ENCODE measurements around the gene IGFBP1. TPM values are rescaled to one million over a fixed set of nuclear protein-coding genes. Genes with fewer than 3 reads are reported as not detected.

IGFBP1 gene
- total and polyA plus RNA-seq, 2 of the 13 experiments (the other 11 are each of a cell fraction or from before 2014, with no cell fraction given): 5.4 to 885 TPM

DNA sequence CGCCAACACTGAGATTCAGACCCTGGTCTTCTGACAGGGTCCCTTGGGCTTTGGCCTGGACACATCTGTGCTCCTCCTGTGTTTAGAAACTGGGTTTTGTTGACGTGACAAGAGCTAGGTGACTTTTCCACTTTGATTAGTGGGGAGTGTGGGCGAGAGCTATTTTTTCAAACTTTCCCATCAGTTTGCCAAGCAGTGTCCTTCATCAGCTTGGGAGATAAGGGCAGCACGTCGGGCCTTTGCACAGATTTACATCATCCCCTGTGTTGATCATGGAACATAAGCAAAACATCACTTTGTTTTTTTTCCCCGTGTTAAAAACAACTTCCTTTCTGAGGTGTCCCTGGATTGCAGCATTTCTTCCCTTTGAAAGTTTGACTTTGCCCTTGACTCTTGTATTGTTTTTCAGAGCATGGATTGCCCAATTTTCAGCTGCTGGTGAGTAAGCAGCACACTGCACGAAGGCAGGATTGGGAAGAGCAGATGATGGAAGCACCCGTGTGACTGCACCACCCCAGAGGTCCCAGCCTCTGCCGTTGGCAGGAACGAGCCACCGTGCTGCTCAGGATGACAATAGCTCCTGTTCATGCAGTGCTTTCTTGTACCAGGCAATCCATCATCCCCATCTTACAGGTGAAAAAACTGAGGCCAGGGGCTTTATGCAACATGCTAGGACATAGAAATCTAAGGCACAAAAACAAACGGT is 6.4 kb upstream of the IGFBP1 start (continued):
- TF ChIP-seq ISX (CRISPR knock-in tag; conservative IDR thresholded peaks at IDR 0.05): no peak
- TF ChIP-seq, protein P1, sequence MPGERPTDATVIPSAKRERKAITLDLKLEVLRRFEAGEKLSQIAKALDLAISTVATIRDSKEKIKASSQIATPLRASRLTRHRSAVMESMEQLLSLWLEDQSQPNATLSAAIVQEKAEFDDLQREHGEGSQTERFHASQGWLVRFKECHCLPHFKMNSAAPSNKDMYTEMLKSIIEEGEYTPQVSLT (CRISPR knock-in tag; IDR thresholded peaks at IDR 0.05; ENCODE audit: borderline replicate concordance, low read depth): no peak
- TF ChIP-seq SOX6 (IDR thresholded peaks at IDR 0.05): no peak
- TF ChIP-seq SOX6 (CRISPR knock-in tag; IDR thresholded peaks at IDR 0.05): peak; percentile 100
- TF ChIP-seq RARG (CRISPR knock-in tag; IDR thresholded peaks at IDR 0.05; ENCODE audit: low read depth): peak; percentile 70; the same call in 1 of the 2 replicates
- TF ChIP-seq YEATS4 (CRISPR knock-in tag; IDR thresholded peaks at IDR 0.05; ENCODE audit: borderline replicate concordance): 0 out of 2 replicates have a peak, but pooled peaks have one; percentile 42
- no peak for TF ChIP-seq MATR3 (CRISPR knock-in tag; IDR thresholded peaks at IDR 0.05)
- TF ChIP-seq, protein P2, sequence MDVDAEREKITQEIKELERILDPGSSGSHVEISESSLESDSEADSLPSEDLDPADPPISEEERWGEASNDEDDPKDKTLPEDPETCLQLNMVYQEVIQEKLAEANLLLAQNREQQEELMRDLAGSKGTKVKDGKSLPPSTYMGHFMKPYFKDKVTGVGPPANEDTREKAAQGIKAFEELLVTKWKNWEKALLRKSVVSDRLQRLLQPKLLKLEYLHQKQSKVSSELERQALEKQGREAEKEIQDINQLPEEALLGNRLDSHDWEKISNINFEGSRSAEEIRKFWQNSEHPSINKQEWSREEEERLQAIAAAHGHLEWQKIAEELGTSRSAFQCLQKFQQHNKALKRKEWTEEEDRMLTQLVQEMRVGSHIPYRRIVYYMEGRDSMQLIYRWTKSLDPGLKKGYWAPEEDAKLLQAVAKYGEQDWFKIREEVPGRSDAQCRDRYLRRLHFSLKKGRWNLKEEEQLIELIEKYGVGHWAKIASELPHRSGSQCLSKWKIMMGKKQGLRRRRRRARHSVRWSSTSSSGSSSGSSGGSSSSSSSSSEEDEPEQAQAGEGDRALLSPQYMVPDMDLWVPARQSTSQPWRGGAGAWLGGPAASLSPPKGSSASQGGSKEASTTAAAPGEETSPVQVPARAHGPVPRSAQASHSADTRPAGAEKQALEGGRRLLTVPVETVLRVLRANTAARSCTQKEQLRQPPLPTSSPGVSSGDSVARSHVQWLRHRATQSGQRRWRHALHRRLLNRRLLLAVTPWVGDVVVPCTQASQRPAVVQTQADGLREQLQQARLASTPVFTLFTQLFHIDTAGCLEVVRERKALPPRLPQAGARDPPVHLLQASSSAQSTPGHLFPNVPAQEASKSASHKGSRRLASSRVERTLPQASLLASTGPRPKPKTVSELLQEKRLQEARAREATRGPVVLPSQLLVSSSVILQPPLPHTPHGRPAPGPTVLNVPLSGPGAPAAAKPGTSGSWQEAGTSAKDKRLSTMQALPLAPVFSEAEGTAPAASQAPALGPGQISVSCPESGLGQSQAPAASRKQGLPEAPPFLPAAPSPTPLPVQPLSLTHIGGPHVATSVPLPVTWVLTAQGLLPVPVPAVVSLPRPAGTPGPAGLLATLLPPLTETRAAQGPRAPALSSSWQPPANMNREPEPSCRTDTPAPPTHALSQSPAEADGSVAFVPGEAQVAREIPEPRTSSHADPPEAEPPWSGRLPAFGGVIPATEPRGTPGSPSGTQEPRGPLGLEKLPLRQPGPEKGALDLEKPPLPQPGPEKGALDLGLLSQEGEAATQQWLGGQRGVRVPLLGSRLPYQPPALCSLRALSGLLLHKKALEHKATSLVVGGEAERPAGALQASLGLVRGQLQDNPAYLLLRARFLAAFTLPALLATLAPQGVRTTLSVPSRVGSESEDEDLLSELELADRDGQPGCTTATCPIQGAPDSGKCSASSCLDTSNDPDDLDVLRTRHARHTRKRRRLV (CRISPR knock-in tag; IDR thresholded peaks at IDR 0.05): peak; percentile 83
- peak; percentile 79 for TF ChIP-seq TEAD3 (CRISPR knock-in tag; optimal IDR thresholded peaks at IDR 0.05; ENCODE audit: borderline replicate concordance)
- TF ChIP-seq MXD4 (CRISPR knock-in tag; IDR thresholded peaks at IDR 0.05): peak; percentile 56
- TF ChIP-seq ARHGAP35 (CRISPR knock-in tag; IDR thresholded peaks at IDR 0.05; ENCODE audit: borderline replicate concordance): no peak
- TF ChIP-seq, protein P3, sequence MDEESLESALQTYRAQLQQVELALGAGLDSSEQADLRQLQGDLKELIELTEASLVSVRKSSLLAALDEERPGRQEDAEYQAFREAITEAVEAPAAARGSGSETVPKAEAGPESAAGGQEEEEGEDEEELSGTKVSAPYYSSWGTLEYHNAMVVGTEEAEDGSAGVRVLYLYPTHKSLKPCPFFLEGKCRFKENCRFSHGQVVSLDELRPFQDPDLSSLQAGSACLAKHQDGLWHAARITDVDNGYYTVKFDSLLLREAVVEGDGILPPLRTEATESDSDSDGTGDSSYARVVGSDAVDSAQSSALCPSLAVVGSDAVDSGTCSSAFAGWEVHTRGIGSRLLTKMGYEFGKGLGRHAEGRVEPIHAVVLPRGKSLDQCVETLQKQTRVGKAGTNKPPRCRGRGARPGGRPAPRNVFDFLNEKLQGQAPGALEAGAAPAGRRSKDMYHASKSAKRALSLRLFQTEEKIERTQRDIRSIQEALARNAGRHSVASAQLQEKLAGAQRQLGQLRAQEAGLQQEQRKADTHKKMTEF (CRISPR knock-in tag; IDR thresholded peaks at IDR 0.05): peak; percentile 100
- peak; percentile 98 for TF ChIP-seq GFI1 (CRISPR knock-in tag; IDR thresholded peaks at IDR 0.05; ENCODE audit: borderline replicate concordance)
- peak; percentile 66; the same call in 1 of the 2 replicates for TF ChIP-seq NCOA5 (CRISPR knock-in tag; IDR thresholded peaks at IDR 0.05)
- no peak for TF ChIP-seq HDAC6 (IDR thresholded peaks at IDR 0.05; ENCODE audit: low read depth, low read length)
- TF ChIP-seq, protein P4, sequence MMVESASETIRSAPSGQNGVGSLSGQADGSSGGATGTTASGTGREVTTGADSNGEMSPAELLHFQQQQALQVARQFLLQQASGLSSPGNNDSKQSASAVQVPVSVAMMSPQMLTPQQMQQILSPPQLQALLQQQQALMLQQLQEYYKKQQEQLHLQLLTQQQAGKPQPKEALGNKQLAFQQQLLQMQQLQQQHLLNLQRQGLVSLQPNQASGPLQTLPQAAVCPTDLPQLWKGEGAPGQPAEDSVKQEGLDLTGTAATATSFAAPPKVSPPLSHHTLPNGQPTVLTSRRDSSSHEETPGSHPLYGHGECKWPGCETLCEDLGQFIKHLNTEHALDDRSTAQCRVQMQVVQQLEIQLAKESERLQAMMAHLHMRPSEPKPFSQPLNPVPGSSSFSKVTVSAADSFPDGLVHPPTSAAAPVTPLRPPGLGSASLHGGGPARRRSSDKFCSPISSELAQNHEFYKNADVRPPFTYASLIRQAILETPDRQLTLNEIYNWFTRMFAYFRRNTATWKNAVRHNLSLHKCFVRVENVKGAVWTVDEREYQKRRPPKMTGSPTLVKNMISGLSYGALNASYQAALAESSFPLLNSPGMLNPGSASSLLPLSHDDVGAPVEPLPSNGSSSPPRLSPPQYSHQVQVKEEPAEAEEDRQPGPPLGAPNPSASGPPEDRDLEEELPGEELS (CRISPR knock-in tag; IDR thresholded peaks at IDR 0.05): peak; percentile 100
- peak; percentile 100 for TF ChIP-seq FOXO1 (CRISPR knock-in tag; IDR thresholded peaks at IDR 0.05)
- TF ChIP-seq ZNF513 (CRISPR knock-in tag; conservative IDR thresholded peaks at IDR 0.05): no peak

Measured in HepG2 (cell line).